GM19468 (cell line): Measurements from ENCODE around the gene ADGB.
"Not testable (repeated sequence)": the region's sequence is repeated elsewhere in the genome, so short reads cannot be mapped to it uniquely, and the experiment has no call there.

Experiments
- ATAC-seq: cut with Tn5 transposase; IDR thresholded peaks from one replicate; pipeline ENCODE4 v1.9.1; 2021; ENCODE audit warnings: mild to moderate bottlenecking, moderate library complexity, moderate number of reproducible peaks; ENCODE audit not compliant: unreplicated experiment; ENCODE audit errors: extremely low read depth

ADGB gene

DNA sequence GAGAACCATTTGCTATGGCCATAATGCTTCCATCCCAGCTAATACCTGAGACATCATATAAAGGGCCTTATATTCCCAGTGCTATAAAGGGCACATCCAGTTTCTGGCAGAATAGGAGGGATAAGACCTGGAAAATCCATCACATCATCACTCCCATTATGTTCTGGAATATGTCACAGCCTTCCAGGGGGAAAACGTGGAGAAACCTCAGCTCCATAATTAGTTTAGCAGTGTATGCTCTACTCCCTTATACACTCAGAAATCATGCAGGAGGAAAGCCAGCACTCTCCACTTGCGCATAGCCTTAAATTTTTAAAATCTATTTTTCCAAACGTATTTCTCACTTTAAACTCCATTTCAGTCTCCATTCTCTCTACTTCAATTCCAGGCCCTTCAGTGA is 140.9 kb downstream of the ADGB start:
- ATAC-seq = no peak

DNA sequence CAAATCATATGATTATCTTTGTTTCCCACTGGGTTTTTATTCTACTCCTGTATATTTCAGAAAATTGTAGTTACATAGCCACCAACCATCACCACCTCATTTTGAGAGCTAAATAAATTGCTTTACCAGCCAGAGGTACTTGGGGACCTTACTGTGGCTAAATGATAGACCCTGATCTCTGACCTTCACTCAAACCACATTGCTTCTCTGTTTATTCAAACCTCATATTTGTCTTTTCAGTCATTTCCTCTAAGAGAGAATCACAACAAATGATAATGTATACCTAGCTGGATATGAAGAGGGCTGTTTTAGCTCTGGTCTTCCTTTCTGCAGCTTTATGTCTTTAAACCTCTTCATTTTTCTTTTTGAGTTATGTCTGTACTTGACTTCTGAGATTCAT is 142.8 kb downstream of the ADGB start:
- no peak for ATAC-seq

DNA sequence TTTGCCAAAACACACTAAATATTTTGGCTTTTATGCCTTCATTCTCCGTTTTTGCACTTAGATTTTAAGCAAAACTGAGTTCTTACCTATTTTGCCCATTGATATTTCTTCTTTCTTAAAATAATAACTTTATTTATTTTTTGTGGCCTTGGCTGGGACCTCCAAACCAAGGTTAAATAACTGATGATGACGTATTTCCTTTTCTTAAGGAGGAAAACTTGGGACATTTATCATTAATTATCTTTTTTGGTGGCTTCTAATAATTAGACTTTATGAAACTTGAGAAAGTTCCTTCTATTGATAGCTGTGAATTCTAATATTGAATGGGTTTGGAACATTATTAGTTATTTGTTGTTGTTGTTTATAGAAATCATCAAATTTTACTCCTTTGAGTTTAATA is 154.5 kb downstream of the ADGB start:
- ATAC-seq = no peak

DNA sequence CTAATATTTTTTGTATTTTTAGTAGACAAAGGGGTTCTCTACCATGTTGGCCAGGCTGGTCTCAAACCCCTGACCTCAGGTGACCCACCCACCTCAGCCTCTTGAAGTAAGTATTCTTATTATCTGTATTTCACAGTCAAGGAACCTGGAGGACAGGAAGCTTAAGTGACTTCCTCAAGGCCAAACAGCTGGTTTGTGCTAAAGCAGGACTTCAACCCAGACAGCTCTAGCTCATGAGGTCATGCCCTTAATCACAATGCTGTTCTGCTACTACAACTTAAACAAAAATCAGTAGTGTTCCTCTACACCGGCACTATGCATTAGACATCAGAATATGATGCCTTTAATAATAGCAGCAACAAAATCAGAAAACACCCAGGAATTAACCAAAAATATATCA is 168.9 kb downstream of the ADGB start:
- ATAC-seq = no peak

DNA sequence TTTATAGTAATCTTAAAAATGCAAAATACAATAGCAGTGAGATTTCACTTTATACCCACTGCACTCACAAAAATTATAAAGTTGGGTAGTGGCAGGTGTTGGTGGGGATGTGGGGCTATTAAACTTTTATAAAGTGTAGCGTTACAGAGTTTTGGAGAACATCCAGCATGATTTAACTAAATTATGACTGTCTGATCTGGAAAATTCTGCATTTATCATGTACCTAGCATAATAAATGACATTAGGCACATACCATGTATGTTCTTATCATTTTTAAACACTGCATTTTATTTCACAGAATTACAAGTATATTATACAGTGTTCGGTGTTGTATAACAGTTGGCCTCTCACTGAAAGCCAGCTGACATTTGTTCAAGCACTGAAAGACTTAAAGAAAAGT is 169.9 kb downstream of the ADGB start:
- no peak for ATAC-seq

DNA sequence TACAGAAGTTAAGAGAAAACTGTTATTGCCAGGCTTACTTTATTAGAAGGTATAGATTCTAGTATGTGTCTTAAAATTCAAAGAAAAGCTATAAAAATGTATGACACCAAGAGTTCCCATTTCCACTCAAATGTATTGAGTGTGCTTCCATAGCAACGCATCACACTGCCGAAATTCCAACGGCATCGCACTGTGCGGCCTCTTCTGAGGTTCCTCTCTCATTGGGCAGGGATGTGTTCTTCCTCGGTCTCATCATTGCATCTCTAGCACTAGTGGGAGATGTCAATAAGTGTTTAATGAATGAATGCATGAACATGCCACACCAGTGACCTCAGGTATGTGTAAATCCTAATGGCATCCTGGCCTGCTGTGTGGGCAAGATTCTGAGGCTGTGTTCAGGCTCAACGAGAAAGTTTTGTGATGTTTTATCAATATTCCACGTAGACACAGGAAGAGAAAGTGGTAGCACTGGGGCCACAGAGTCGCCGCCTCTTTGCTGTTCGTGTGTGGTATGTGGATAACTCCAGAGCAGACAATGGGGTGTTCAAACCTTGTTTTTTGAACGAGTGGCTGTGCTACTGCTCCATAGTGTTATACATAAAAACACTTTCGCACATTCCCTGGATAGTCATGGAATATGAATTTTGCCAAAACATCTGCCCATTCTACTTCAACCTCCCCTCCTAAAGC is 171.6 kb downstream of the ADGB start:
- ATAC-seq = no peak

DNA sequence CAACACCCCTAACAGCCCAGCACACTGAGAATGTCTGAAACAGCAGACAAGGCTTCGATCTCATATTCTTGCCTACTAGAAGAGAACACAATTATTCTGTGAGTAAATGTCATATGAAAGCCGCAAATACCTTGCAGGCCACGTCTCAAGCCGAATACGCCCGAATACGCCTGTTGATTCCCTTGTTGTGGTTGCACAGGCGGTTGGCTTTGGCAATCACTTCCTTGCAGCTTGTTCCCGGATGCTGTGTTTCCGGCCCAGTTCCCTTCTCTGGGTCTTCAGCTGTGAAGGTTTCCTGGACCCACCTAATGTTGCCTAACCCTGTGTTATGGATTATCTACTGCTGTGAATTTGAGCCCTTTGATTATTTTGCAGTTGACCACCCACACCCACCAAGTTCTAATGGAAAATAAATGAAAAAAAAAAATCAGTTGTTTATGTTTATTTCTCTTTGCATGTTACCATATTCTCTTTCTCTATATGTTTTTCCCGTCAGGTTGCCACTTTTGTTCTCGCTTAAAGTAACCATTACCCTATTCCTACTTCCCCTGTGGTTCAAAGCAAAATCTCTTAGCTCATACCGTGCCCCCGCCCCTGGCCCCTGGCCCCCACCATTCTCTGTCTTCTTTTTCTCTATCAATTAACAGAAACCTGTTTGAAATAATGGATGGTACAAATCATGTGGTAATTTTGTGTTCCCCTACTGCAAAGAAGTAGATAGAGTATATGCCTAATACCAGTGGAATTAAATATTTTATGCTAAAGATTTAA is 172.4 kb downstream of the ADGB start:
- ATAC-seq = no peak

DNA sequence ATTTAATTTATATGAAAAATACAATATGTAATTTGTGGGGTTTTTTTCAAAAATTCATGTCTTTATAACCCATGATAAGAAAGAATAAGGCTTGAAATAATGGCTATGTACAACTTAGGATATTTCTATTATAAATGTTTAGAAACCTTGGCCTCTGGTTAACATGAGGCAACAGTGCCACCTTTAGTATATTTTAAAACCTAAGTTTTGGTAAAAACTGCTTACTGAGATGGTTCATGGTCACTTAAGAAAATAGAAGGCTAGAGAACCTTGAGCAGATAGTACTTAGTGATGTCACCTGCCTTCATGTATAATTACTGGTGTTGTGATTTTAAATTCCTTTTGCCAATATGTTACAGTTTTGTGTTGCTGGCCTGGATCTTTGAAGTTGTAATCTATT is 176.4 kb downstream of the ADGB start:
- ATAC-seq = no peak

DNA sequence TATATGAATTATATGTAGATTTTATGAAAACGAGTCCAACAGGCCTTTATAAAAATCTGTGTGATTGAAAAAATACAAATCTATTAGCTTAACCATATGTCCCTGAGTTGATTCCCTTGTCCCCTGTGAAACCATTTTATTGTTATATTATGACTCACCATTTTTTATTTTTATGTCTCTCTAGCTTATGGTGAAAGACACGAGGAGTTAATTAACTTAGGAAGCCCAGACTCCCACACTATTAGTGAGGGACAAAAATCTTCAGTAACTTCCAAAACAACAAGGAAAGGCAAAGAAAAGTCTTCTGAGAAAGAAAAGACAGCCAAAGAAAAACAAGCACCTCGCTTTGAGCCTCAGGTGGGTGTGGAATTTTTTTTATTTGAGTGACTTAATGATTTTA is 183.1 kb downstream of the ADGB start:
- ATAC-seq = no peak

DNA sequence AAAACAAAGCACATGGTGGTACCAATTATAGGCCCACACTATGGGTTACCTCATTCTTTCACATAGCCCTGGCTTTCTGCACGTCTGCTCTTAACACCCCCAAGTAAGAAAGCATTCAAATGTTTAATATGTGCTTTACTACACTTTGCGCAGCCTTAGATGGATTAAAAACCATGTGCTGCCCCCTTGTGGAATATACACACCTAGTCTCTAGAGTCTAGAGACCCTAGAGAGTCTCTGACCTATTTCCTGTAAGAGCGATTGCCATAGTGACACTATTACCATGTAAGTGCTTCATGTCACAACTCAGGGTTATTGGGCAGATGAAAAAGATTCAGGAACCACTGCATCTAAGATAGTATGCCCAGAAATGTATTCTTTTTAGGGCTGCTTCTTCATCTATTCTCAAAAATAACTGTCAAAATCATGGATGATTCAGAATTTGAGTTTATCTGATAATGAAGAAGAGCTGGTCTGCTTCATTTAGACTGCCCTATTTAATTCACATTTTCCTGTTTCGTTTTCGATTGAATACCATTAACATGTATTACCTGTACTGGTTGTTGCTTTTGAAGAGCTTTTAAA is 186.3 kb downstream of the ADGB start:
- ATAC-seq = peak; percentile 86

DNA sequence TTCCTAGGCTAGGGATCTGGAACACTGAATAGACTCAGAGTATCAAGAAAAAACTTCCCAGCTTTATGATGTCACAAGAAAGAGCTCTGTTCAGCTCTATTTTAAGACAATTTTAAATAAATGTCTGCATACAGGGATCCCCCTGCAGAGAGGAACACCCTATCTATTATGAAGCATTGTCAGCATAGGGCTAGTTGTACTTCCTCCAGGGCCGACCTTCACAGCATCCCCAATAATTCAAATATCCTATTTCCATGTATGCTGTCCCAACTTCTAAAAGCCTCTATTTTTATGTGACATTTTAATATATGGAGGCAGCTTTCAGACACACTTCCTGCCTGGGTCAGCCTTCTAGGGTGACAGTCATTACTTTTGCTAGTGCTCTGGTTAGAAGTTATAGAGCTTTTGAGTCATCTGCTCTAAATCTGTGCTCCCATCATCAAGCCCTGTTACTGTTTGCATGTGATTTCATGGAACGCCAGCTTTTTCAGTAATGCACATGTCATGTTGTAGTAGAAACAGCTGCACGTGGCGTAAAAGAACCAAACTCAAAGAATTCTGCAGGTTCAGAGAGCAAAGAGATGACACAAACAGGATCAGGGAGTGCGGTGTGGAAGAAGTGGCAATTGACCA is 189.2 kb downstream of the ADGB start:
- no peak for ATAC-seq

DNA sequence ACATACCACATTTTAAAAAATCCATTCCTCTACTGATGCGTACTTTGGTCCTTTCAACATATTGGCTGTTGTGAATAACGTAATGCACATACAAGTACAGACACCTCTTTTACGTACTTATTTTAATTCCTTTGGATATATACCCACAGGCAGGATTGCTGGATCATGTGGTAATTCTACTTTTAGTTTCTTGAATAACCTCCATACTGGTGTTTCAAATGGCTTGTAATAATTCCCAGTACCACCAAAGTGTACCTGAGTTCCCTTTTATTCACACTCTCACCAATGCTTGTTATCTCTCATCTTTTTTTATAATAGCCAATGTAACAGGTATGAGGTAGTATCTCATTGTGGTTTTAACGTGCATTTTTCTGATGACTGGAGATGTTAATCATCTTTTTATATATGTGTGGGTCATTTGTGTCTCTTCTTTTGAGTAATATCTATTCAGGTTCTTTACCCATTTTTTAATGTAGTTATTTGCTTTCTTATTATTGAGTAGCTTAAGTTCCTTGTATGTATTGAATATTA is 191.9 kb downstream of the ADGB start:
- ATAC-seq = no peak

DNA sequence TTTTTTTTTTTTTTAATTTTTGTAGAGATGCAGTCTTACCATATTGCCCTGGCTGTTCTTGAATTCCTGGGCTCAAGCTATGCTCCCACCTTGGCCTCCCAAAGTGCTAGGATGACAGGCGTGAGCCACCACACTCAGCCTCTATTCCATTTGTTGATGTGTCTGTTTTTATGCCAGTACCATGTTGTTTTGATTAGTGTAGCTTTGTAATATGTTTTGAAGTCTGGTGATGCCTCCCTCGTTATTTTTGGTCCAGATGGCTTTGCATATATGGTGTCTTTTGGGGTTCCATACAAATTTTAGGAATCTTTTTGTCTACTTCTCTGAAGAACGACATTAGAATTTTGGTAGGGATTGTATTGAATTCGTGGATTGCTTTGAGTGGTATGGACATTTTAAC is 193.2 kb downstream of the ADGB start:
- ATAC-seq = no peak

DNA sequence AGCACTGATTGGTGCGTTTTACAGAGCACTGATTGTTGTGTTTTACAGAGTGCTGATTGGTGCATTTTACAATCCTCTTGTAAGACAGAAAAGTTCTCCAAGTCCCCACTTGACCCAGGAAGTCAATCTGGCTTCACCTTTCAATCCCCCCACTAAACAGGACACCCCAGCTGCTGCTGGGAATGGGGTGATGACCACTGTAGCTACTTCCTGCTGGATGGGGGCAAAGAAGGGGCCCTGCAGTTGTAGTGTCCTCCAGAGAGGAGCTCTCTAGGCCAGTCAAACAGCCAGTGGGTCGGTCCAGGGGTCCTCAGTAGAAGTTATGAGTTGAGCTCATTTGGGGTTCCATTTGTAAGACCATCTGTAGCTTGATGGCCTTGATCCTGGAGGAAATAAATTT is 194.4 kb downstream of the ADGB start:
- not testable (repeated sequence) for ATAC-seq

DNA sequence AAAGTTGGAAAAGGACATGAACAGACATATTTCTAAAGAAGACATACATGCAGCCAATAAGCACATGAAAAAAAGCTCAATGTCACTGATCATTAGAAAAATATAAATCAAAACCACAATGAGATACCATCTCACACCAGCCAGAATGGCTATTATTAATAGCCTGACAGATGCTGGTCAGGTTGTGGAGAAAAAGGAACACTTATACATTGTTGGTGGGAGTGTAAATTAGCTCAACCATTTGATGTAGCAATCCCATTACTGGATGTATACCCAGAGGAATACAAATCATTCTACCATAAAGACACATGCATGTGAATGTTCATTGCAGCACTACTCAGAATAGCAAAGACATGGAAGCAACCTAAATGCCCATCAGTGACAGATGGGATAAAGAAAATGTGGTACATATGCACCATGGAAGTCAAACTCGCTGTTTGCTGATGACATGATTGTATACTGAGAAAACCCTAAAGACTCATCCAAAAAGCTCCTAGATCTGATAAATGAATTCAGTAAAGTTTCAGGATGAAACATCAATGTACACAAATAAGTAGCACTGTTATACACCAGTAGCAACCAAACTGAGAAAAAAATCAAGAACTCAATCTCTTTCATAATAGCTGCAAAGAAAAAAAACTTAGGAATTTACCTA is 196.8 kb downstream of the ADGB start:
- no peak for ATAC-seq

DNA sequence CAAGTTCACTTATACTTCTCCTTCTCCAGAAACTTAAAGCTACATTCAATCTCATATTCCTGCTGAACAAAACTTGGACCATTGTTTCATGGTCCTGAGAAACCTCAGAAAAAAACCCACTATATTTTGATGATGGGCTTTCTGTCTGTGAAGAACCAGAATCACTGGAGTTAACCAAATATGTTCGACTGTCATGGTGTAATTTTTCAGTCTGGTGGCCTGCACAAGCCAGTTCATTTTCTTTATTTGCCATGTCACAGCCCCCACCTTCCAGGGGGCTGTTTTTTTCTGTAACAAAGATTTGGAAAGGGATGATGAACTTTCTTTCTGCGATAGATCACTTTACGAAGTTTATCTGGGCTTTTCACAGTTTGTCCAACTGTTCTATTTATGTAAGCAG is 204.4 kb downstream of the ADGB start:
- ATAC-seq = not testable (repeated sequence)

DNA sequence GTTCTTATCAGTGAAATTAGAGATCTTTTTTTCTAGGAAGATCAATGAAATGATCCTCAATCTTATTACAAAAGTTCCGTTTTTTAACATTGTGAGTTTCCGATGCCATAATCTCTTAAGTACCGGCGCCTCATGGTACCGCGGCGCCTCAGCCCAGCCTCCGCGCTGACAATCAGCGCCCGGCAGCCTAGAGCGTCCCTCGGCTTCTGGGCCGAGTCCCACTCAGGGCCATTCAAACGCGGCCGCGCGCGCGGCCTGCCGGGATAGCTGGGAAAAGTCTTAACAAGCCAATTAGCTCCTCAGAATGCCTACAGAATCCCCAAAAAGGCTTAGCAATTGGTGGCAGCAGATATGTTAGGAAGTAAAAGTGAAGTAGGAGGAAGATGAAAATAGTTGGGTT is 204.8 kb downstream of the ADGB start:
- no peak for ATAC-seq

DNA sequence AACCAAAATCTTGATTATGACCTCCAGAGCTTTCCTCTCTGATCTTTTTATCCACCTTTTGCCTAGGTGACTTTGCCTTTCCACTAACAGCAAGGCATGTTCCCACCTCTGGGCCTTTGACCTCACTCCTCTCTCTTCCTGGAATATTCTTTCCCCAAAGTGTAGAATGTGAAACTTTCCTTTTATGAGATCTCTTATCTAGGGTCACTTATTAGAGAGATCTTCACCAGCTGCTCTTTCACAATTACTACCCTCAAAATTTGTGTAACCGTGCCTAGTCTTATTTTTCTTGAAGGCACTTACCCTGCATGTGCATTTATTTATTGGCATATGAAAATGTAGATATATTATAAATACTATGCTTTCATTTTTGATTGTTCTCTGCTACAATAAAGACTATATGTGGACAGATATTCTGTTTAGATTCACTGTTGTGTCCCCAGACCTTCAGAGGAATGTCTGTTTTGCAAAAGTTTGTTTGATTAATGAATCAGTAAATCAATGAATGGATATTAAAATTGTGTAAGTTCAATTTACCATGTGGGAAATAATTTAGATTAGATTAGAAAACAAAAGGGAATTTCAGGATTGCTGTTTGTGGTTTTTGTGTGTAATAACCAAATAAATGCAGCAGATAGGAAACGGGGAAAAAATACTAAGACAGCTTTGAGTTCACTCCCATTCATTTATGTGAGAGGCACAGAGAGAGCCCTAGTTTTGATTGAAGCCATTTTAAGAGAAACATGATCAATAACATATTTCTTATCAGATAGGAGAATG is 207.0 kb downstream of the ADGB start:
- no peak for ATAC-seq

DNA sequence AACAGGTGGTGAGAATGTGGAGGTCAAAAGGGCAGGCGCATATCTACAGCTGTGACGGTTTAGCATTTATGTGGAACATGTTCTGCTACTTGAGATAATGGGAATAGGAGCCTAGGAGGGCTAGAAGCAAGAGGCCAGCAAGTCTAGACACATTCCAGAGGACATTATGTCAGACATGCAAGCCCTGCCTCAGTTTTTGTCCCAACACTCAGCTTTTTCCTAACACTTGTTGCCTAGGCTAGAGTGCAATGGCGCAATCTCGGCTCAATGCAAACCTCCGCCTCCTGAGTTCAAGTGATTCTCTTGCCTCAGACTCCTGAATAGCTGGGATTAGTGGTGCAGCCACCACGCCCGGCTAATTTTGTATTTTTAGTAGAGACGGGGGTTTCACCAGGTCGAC is 210.2 kb downstream of the ADGB start:
- ATAC-seq = not testable (repeated sequence)
